ENCODE measurements around the gene ZNF384.
"Not testable (repeated sequence)": the region's sequence is repeated elsewhere in the genome, so short reads cannot be mapped to it uniquely, and the experiment has no call there.

Gene ZNF384

DNA sequence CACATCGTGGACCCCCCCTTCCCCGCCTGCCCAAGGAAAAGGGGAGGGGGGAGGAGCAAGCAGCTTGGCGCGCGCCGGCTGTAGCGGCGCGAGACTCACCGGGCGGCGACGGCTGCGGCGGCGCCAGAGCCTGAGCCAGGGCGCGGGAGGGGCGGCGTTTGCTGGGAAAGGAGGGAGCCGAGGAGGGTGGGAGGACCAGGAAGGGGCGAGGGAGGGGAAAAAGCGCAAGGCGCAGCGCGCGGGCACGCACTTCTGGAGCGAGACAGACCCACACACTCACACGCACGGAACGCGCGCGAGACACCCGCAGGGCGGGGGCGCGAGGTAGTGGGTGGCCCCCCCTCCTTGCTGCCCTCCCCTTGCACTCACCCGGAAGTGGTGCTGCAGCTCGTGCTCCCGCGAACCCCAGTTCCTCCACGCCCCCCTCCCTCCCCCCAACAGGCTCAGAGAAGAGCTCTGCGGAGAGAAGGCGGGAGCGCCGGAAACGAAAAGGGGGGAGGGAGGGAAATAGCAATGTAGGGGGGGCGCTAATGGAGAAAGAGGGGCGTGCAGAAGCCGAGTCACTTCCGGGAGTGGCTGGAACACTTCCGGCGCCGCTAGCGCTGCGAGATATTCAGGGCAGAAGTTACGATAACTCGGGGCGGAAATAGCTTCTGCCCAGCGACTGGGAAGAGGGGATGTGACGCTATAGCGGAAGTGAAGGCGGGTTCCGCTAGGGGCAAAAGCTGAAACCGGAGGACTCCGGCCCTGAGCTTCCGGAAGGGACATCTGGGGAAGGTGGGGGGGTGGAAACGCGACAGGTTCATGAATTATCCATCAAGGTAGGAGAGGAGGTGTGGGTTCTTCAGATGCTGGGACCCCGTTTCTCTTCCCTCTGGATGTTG is at the start of gene ZNF384:
TSS of gene ZNF384 (minus strand) at position 377 of the 884 bp plus-strand sequence. CDS start 9,855 bp downstream, outside the sequence.
- peak; percentile 90 for DNase-seq (ENCODE audit: low read depth)

DNA sequence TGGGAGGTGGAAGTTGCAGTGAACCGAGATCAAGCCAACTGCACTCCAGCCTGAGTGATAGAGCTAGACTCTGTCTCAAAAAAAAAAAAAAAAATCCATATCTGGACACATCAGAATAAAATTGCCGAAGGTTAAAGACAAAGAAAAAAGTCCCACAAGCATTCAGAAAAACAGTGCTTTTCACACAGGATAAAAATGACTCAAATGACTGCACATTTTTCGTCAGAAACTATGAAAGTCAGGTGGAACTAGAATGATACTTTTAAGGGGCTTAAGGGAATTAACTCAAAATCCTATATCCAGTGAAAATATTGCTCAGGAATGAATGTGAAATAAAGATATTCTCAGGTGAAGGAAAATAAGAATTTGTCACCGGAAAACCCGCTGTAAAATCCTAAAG is 47.6 kb upstream of the ZNF384 start:
- no peak for DNase-seq (ENCODE audit: low read depth)

DNA sequence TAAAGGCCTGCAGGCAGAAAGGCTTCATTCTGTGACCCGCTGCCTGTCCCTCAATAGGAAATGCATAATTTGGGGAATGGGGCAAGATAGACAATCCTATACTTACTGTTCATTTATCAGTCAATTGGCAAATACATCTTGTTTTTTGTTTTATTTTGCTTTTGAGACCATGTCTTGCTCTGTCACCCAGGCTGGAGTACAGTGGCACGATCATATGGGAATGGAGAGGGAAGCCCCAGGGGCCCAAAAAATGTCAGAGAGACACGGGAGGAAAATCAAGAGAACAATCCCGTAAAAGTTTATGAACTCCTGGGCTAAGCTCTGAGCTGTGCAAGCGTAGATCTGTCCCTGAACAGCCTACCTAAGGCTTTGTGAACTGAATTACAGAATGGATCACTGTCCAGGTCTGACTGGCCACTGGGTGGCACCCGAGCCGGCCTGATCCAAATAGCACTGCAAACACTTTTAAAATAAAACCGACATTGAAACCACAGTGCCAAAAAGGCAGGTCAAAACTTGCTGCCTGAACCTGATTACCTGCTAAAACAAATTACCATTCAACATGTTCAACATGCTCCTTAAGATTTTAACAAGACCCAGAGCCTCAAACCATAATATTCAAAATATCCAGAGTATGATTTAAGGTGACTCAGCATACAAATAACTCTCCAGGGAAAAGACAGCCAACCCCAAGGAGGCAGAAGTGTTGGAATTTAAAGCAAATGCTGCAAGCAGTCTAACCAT is 46.4 kb upstream of the ZNF384 start:
- no peak for DNase-seq (ENCODE audit: low read depth)

DNA sequence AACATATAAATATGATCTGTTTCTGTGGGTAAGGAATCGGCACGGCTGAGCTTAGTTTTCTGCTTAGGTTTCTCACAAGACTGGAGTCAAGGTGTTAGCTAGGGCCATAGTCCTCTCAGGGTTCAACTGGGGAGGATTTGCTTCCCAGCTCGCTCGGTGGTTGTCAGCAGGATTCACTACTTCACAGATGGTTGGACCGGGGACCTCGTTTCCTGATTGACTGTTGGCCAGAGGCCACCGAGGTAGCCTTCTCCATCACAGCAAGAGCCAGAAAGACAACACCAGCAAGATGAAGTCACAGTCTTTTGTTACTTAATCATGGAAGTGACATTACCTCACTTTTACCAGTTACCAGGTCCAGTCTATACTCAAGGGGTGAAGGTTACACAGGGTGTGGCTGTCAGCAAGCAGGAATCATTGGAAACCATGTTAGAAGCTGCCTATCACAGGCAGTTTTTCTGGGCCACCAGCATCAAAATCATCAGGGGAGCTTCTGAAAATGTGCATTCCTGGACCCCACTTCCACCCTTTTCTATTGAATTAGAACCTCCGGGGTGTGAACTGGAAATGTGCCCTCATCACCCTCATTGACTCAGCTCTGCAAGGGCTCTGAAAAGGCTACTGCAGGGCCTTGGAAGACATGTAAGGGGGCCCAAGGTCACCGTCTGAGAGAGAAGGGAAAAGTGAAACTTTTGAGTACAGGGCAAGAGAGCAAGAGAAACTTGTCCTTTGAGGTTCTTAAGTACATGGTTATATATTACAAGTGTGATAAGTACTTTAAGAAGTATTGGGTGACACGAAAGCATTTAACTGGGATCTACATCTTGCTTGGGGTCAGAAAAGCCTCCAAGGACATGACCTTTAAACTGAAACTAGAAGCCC is 45.6 kb upstream of the ZNF384 start:
- DNase-seq (ENCODE audit: low read depth), result no peak

DNA sequence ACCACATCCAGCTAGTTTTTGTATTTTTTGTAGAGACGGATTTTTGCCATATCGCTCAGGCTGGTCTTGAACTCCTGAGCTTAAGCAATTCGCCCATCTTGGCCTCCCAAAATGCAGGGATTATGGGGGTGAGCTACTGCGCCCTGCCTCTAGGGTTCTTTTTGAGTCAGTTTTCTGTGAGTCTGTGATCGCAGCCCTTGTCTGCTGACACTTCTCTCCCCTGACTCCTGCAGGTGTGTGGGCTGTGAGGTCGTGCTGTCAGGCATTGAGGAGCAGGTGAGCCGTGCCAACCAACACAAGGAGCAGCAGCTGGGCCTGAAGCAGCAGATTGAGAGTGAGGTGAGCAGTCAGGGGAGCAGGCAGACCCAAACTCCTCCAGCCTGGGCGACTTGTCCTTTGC is 41.0 kb upstream of the ZNF384 start:
- DNase-seq (ENCODE audit: low read depth), result no peak

DNA sequence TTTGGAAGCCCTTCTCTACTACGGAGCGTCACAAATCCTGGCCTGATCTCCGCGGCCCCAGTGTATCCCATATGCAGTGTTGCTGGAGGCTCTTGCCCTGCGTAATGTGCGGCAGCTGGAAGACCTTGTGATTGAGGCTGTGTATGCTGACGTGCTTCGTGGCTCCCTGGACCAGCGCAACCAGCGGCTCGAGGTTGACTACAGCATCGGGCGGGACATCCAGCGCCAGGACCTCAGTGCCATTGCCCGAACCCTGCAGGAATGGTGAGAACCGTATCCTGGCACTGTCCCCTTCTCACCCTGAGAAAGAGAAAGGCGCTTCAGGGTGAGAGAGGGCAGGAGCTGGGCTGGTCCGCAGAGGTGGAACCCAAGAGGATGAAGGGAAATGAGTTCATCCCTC is 40.0 kb upstream of the ZNF384 start:
- no peak for DNase-seq (ENCODE audit: low read depth)

DNA sequence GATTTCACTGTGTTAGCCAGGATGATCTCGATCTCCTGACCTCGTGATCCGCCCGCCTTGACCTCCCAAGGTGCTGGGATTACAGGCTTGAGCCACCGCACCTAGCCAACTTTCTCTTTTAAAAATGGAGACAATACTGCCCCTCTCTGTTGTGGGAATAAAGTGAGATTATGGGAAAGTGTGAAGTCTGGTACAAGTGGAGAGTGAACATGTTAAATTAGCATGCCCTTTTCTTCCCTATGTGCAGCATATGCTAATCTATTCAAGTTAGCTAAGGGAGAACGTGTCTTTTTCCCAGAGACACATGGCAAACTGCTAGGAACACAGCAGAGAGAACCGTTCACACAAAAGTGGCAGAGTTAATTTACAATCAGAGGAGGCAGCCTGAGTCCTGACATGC is 36.2 kb upstream of the ZNF384 start:
- no peak for DNase-seq (ENCODE audit: low read depth)

DNA sequence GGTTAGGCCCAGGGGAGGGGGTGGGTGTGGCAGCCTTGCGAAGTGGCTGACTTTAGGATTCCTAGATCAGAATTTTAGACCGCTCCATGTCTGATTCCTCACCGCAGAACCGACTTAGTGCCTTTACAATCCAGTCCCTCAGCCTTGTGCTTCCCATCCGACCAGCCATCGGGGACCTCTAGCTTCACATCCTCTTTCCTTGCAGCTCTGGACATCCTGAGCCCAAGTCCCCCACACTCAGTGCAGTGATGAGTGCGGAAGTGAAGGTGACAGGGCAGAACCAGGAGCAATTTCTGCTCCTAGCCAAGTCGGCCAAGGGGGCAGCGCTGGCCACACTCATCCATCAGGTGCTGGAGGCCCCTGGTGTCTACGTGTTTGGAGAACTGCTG is 35.2 kb upstream of the ZNF384 start:
- no peak for DNase-seq (ENCODE audit: low read depth)

DNA sequence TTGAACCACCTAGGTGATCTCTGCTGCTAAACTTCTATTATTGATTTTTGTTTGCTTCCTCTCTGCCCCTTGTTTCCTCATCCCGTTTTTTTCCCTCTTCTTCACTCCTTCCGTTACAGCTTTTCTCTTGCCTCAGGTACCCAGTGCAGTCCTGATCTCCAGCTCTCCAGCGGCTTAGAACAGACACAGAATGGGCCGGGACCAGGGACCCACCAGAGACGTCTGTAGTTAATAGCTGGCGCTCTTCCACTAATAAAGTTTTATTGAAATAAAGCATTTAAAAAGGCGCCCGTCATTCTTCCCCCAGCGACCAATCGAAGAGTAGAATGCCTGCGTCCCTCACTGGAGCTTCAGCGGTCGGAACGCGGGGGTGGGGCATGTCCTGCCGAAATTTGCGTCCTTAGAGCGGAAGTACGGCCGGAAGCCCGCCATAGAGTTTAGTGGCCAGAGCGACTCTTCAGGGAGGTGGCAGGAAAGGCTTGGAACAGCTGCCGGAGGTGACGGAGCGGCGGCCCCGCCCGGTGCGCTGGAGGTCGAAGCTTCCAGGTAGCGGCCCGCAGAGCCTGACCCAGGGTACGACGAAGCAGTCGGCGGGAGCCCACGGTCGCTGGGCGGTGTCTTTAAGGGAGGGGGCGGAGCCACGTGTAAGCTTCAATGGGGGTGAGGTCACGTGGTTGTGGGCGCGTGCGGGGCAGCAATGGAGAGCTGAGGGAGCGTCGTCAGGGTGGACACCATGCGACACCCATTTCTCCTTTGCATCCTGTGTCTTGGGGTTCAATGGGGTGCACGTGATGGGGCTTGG is 34.6 kb upstream of the ZNF384 start, which contains the start of gene COPS7A:
TSS of gene COPS7A (plus strand) at position 440 of the 802 bp plus-strand sequence. CDS start 611 bp downstream, outside the sequence.
- DNase-seq (ENCODE audit: low read depth), result peak; percentile 95

DNA sequence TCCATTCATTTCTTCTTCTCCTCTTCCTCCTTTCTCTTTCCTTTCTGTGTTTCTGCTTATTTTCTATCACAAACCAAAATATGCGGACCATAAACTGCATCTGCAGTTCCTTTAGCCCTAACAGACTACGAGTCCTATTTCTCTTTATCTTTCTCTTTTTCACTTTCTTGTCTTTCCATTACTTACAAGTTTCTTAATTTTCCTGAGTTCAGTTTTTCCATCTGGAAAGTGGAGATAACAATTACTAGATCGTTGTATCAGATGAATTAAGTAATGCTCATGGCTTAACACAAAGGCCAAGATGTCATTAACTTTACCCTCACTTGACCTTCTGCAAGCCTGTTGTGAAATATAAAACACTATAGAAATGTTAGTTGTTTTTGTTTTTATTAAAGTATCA is 33.7 kb upstream of the ZNF384 start:
- DNase-seq (ENCODE audit: low read depth), result no peak

DNA sequence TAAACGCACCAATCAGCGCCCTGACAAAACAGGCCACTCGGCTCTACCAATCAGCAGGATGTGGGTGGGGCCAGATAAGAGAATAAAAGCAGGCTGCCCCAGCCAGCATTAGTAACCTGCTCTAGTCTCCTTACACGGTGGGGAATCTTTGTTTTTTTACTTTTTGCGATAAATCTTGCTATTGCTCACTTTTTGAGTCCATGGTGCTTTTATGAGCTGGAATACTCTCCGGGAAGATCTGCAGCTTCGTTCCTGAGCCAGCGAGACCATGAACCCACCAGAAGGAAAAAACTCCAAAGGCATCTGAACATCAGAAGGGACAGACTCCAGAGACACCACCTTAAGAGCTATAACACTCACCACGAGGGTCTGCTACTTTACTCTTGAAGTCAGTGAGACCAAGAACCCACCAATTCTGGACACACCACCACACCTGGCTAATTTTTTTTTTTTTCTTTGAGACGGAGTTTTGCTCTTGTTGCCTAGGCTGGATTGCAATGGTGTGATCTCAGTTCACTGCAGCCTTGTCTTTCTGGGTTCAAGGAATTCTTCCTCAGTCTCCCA is 27.8 kb upstream of the ZNF384 start:
- no peak for DNase-seq (ENCODE audit: low read depth)

DNA sequence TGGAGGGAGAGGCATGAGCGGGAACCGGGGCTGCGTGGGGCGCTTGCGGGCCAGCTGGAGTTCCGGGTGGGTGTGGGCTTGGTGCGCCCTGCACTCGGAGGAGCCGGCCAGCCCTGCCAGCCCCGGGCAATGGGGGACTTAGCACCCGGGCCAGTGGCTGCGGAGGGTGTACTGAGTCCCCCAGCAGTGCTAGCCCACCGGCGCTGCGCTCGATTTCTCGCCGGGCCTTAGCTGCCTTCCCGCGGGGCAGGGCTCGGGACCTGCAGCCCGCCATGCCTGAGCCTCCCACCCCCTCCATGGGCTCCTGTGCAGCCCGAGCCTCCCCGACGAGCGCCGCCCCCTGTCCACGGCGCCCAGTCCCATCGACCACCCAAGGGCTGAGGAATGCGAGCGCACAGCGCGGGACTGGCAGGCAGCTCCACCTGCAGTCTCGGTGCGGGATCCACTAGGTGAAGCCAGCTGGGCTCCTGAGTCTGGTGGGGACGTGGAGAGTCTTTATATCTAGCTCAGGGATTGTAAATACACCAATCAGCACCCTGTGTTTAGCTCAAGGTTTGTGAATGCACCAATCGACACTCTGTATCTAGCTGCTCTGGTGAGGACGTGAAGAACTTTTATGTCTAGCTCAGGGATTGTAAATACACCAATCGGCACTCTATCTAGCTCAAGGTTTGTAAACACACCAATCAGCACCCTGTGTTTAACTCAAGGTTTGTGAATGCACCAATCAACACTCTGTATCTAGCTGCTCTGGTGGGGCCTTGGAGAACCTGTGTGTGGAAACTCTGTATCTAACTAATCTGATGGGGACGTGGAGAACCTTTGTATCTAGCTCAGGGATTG is 27.1 kb upstream of the ZNF384 start:
- not testable (repeated sequence) for DNase-seq (ENCODE audit: low read depth)

DNA sequence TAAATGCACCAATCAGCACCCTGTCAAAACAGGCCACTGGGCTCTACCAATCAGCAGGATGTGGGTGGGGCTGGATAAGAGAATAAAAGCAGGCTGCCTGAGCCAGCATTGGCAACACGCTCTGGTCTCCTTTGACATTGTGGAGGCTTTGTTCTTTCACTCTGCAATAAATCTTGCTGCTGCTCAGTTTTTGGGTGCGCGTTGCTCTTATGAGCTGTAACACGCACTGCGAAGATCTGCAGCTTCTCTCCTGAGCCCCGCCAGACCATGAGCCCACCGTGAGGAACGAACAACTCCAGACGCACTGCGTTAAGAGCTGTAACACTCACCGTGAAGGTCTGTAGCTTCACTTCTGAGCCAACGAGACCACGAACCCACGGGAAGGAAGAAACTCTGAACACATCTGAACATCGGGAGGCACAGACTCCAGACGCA is 19.8 kb upstream of the ZNF384 start:
- no peak for DNase-seq (ENCODE audit: low read depth)

DNA sequence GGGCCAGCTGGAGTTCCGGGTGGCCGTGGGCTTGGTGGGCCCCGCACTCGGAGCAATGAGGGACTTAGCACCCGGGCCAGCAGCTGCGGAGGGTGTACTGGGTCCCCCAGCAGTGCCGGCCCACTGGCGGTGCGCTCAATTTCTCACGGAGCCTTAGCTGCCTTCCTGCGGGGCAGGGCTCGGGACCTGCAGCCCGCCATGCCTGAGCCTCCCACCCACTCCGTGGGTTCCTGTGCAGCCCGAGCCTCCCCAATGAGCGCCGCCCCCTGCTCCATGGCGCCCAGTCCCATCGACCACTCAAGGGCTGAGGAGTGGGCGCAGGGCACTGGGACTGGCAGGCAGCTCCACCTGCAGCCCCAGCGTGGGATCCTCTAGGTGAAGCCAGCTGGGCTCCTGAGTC is 19.2 kb upstream of the ZNF384 start:
- not testable (repeated sequence) for DNase-seq (ENCODE audit: low read depth)

DNA sequence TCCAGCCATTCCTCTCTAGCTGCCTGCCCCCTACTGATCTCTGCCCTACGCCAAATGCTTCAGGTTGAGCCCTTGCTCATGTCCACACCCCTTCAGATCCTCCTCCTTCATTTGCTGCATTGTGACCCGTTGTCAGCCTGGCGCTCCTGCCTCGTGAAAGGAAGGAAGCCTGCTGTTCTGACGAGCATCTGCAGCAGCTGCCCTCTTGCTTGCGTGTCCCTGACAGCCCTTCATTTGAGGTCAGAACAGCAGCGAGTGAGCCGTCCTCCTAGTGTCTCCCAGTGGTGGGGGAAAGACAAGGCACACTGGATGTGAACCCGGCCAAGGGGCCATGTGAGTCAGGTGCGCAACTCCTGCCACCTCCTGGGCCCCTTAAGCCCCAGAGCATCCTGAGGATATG is 14.5 kb upstream of the ZNF384 start:
- no peak for DNase-seq (ENCODE audit: low read depth)

DNA sequence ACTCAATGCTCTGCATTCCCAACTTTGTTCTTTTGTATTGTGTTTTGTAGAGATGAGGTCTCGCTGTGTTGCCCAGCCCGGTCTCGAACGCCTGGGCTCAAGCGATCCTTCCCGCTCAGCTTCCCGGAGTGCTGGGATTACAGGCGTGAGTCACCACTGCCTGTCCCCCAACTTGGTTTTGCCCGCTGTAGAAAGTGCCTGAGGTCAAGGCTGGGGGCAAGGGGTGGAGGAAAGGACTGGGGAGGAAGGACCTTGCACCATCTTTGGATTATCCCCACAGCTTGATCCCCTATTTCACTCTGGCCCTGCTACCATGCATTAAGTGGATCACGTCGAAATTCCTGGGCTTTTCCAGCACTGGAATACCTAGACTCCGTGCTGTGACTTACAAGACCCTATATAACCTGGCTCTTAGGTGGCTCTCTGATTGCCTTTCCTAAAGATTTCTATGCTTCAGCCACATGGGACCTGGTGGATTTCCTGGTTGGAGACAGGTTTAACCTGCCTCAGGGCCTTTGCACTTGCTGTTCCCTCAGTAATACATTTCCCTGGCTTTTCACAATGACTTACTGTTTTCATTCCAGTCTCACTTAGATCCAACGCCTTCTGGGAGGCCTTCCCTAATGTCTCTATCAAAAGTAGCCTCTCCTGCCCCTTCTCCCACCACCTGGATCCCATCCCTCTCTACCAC is 12.0 kb upstream of the ZNF384 start:
- DNase-seq (ENCODE audit: low read depth), result no peak

DNA sequence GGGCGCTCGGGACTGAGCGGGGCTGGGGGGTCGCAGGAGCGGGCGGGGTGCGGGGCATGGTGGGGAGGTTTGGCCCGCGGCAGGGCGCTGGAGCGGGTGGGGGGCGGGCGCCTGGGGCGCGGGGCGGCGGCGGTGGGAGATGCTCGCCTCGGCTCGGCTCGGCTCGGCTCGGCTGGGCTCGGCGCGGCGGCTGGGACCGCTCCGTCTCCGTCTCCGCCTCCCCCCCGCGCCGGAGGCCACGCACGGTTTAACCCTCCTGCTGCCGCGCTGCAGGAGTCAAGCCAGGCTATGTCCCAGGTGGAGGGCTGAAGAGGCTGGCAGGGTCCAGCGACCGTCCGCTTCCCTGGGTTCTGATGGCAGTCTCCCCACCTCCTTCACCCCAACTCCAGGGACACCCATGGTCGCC is 11.5 kb upstream of the ZNF384 start, which contains the start of gene PIANP:
TSS of gene PIANP (minus strand) at position 170 of the 406 bp plus-strand sequence. CDS start 2,754 bp downstream, outside the sequence.
- DNase-seq (ENCODE audit: low read depth), result no peak

DNA sequence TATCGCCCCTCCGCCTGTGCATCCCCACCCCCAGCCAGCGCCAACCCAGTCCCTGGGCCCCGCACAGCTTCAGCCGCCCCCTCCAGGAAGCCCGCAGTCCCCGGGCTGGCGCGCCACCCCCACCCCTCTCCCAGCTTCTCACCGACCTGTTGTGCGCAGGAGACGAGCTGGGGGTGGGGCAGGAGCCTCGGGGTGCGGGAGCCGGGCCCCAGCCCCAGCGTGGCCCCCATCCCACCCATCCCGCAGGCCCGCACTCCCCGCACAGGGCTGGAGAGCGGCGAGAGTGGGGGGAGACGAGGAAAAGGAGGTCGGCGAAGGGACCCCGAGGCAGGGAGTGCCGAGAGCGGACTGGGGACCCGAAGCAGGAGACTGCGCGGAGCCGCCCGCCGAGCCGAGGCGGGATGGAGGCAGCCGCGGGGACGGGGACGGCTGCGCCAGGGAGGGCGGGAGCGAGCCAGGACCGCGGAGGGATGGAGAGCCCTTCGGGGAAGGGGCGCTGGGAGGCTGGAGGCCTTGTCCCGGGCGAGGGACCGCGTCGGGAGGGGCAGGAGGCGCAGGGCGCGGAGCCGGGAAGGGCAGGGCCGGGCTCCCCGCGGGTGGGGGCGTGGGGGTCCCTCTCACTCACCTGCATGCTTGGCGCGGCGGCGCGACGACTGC is 10.9 kb upstream of the ZNF384 start:
- DNase-seq (ENCODE audit: low read depth), result no peak

Measured in stimulated activated CD8-positive, alpha-beta memory T cell treated with anti-CD3 and anti-CD28 coated beads, Interleukin-4, amount 100 ng/mL, for 24 hours (primary cell).